Measurements from ENCODE around the gene NIM1K.

GRCh38 chr5:43230707-43231106 is 38.7 kb downstream of the NIM1K start:
- TF ChIP-seq MAX (CRISPR knock-in tag; IDR thresholded peaks at IDR 0.05) (no peak), CTCF (IDR thresholded peaks at IDR 0.05) (no peak), CREB1 (CRISPR knock-in tag; IDR thresholded peaks at IDR 0.05) (no peak)
